ENCODE data around the gene JARID2. TPM values are rescaled to one million over a fixed set of nuclear protein-coding genes. Genes with fewer than 3 reads are reported as not detected.
A peak's percentile ranks its signal among the peaks of the same experiment; 100 is the strongest.

Gene JARID2
- polyA plus RNA-seq, 1 of the 3 experiments (the other 2 are of a cell fraction), result 3.4 TPM

- Histone ChIP-seq H3K4me2 (peak overlapping the region; percentile 98), H4K20me1 (ENCODE audit: insufficient read depth) (no peaks in the 10 kb centered on the region), H3K9ac (peak overlapping the region; percentile 68), H3K36me3 (replicated peaks in 1 of 2; ENCODE audit: control insufficient read depth in 1 of 2, insufficient read depth in 2 of 2, low read length in 1 of 2) (no peaks in the 10 kb centered on the region), H2AFZ (ENCODE audit: low read depth) (peak overlapping the region; percentile 88), H3K27ac (ENCODE audit: low read depth in 2 of 2, low read length in 1 of 2) (peak overlapping the region; percentile 85 to 88; a peak in 3 of 4 replicates), H3K9me3 (0 out of 2 replicates have a peak, but pooled peaks cover 4% of the 10 kb centered on the region), H3K4me1 (ENCODE audit: control insufficient read depth in 1 of 2, insufficient read depth in 2 of 2, low read depth in 1 of 2, low read length in 1 of 2) (peaks cover 4 to 5% of the 10 kb centered on the region in 2 experiments; a peak in 2 of 4 replicates), H3F3A (replicated peaks; ENCODE audit: insufficient read depth) (peaks cover 7% of the 10 kb centered on the region), H3K79me2 (ENCODE audit: insufficient read depth) (peaks cover 19% of the 10 kb centered on the region), H3K4me3 (ENCODE audit: low read depth in 2 of 2, low read length in 1 of 2) (peak overlapping the region; percentile 67 to 99), H3K27me3 (ENCODE audit: insufficient read depth) (no peaks in the 10 kb centered on the region), H3K9me2 (no peaks in the 10 kb centered on the region)
- ChIA-PET POLR2A (no interaction called here), CTCF (interaction anchor here (1.0 kb wide), 1 partner anchor 379 kb away, joined by 3 read pairs; no protein-coding TSS in a partner anchor)
- TF ChIP-seq RCOR1 (IDR thresholded peaks at IDR 0.05; ENCODE audit: low read length) (no peak), YY1 (IDR thresholded peaks at IDR 0.05; ENCODE audit: low read depth) (no peak), IRF3 (IDR thresholded peaks at IDR 0.05; ENCODE audit: low read depth, low read length) (no peak), USF1 (IDR thresholded peaks at IDR 0.05; ENCODE audit: borderline replicate concordance, low read depth) (no peak), EZH2phosphoT487 (IDR thresholded peaks at IDR 0.05; ENCODE audit: borderline replicate concordance, low read depth) (no peak), SIN3A (IDR thresholded peaks at IDR 0.05; ENCODE audit: borderline replicate concordance, low read depth, low read length) (no peak), FOXJ3 (CRISPR knock-in tag; IDR thresholded peaks at IDR 0.05) (no peak), ZBTB33 (IDR thresholded peaks at IDR 0.05; ENCODE audit: borderline replicate concordance, low read depth) (no peak), USF2 (IDR thresholded peaks at IDR 0.05; ENCODE audit: borderline replicate concordance, low read depth, low read length) (no peak)
- DNase-seq, result no peak
- 89% methylated on average over 27 of the region's 27 CpGs for WGBS (ENCODE audit: low lambda C conversion rate)
Observed at GRCh38 chr6:15243910-15244619, 1.8 kb upstream of the JARID2 start.

Measured in SK-N-SH (cell line).